Gastroesophageal sphincter (tissue), 3 donors: ENCODE data around the gene NAA38.

Experiments used
- CTCF ChIP-seq, 4 experiments: fragments of 200-600 bp in 2 of 4; fragments of 450-650 bp in 2 of 4; sonication (generic) in 1 of 4; IDR thresholded peaks; one replicate each; pipeline ENCODE4 v1.5.1; 2017 to 2019; ENCODE audit warnings: antibody characterized with exemption in 4 of 4, mild to moderate bottlenecking in 2 of 4, moderate library complexity in 2 of 4
- POLR2A ChIP-seq, 2 donors: fragments of 450-650 bp; IDR thresholded peaks; one replicate each; pipeline ENCODE4 v1.6.1; 2017; ENCODE audit warnings: antibody characterized with exemption in 2 of 2, mild to moderate bottlenecking in 2 of 2, moderate library complexity in 1 of 2

- TF ChIP-seq CTCF (IDR thresholded peaks at IDR 0.05) = no peak
- no peak for TF ChIP-seq POLR2A (IDR thresholded peaks at IDR 0.05)
Measured at GRCh38 chr17:7817643-7817964, 39.8 kb downstream of the NAA38 start.
